ENCODE data around the gene PP2D1.
A peak's percentile ranks its signal among the peaks of the same experiment; 100 is the strongest.
"Not testable (repeated sequence)": the region's sequence is repeated elsewhere in the genome, so short reads cannot be mapped to it uniquely, and the experiment has no call there.

The PP2D1 gene

GRCh38 chr3:20012164-20012563 lies at the start of gene PP2D1:
PP2D1 (minus strand) TSS chr3:20012264; CDS start chr3:20012072, 192 bp downstream.
- DNase-seq = no peak

- DNase-seq = no peak
Observed at GRCh38 chr3:20060974-20061685, 49.1 kb upstream of the PP2D1 start.

- DNase-seq = no peak
Observed at GRCh38 chr3:20059929-20060328, 47.9 kb upstream of the PP2D1 start.

DNA sequence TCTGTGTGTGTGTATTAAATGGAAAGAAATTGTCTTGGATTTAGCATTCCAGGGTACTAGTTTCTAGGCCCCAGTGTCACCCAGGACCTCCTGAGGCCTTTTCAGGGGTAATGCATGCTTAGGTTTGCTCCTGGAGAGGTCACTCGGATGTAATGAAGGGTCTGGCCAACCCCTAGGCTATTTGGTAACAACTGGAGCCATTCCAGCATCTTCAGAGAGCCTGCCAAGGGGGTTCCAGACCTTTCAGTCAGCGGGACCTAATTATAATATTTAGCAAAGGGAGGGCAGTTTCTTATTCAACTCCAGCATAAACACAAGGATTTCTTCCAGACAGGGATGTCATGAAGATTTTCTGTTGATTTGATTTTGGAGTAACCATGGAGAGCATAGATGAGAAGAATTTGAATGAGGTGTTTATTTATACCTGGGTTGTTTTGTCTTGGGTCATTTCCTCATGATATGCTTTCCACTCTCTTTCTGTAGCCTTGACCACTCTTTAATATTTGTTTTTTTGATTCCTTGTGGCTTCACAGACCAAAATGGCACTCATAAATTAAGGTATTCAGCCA lies 45.6 kb upstream of the PP2D1 start:
- DNase-seq = no peak

DNA sequence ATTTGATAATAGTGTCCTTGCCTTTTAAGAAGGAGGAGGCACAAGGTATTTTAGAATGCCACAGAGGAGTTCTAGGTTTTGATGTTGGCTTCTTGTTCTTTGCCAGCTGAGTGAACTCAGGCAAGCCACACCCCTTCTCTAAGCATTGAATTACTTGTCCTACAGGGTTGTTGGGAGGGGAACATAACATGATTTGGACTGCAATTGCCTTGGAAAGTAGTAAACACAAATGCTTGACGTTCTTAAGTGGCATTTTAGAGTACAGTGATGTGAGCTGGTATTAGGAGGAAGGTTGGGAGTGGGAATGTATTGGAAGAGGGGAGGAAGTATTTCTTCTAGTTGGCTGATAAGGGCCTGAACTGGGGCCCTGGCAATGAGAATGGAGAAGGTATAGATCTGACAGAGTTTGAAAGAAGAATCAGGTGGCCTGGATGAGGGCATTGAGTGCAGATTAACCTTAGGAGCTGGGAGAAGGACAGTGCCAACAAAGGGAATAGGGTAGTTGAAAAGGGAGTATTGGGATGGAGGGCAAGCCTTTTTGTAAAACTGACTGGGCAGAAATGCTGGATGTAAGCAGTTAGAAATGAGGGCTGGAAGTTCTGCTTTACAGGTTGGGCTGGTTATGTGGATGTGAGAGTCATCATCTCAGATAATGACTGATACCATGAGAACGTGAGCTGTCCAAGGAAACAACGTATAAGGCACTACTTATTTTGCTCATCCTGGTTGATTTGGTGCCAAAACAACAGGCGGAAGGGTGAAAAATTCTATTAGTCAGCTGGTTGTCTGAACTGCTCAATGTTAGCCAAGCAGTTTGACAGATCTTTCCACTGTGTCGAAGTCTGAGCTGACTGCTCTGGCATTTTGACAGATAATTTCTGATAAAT lies 44.9 kb upstream of the PP2D1 start:
- DNase-seq = no peak

DNA sequence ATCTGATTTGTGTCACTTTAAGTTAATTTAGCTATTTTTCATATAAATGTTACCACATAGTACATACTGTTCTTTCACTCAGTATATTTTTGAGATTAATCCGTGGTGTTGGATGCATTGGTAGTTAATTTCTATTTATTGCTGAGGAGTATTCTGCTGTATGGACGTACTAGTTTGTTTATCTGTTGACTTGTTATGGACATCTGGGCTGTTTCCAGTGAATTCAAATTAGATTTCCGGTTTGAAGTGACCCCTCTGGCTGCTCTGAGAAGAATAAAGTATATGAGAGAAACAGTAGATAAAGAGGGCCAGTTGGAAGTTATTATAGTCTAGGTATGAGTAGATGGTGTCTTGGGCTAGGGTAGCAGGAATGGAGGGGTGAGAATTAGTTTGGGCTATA lies 43.8 kb upstream of the PP2D1 start:
- DNase-seq = no peak

DNA sequence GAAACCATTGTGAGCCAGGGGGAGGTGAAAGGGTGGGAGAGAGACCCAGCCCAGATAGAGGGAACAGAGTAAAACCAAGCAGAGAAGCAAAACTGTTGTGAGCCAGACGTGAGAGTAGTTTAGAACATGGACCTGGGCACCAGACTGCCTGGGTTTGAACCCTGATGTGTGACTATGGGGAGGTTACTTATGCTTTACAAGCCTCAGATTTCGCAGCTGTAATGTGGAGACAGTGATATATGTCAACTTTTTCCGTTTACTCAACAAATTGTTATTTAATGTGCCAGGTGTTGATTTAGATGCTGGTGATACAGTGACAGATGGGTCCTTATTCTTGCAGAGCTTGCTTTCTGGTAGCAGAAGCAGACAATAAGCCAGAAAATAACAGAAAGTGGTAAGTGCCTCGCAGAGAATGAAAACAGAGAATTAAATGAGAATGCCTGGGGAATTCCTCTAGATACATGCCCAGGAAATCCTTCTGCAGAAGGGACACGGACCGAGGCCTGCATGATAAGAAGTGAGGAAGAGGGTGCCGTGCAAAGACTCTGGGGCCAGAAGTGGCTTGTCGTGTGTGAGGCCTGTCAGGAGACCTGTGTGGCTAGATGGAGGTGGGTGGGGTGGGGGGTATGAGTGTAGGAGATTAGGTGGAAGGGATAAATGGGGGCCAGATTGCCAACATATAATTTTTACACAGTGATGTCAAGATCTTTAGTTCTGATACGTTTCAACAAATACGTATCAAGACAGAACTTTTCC lies 43.1 kb upstream of the PP2D1 start:
- peak in 1 of 2 experiments; percentile 16 for DNase-seq

DNA sequence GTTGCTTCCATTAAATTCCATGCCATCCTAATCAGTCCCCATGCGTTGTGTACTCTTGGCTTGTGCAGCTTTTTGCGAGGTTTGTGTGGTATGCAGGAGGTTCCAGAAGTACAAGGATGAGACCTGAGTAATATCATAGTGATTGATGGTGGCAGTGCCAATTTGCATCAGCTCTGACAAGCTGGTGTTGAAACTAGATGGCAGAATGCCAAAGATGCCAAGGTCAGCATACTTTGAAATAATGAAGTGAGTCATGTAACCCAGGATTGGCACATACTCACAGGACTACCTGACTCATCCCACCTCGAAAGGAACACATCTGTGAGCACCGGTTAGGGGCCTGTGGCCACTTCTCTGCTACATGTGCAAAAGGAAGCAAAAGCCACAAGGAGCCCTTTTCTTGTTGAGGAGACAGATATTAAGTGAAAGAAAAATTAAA lies 42.5 kb upstream of the PP2D1 start:
- peak; percentile 83 to 87 for DNase-seq

DNA sequence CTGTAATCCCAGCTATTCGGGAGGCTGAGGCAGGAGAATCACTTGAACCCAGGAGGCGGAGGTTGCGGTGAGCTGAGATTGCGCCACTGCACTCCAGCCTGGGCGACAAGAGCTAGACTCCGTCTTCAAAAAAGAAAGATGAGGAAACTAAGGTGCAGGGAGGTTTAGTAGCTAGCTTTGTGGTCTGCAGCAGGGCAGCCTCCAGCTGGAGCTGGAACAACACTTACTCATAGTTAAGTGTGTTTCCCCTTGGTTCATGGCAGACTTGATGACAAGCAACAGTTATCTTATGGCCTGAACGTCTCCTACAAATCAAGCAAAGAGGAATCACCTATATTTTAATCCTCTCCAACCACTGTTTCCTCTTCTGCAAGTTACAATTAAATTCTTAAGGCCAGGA lies 40.8 kb upstream of the PP2D1 start:
- DNase-seq = no peak

- no peak for DNase-seq
Observed at GRCh38 chr3:20051123-20051806, 39.2 kb upstream of the PP2D1 start.

DNA sequence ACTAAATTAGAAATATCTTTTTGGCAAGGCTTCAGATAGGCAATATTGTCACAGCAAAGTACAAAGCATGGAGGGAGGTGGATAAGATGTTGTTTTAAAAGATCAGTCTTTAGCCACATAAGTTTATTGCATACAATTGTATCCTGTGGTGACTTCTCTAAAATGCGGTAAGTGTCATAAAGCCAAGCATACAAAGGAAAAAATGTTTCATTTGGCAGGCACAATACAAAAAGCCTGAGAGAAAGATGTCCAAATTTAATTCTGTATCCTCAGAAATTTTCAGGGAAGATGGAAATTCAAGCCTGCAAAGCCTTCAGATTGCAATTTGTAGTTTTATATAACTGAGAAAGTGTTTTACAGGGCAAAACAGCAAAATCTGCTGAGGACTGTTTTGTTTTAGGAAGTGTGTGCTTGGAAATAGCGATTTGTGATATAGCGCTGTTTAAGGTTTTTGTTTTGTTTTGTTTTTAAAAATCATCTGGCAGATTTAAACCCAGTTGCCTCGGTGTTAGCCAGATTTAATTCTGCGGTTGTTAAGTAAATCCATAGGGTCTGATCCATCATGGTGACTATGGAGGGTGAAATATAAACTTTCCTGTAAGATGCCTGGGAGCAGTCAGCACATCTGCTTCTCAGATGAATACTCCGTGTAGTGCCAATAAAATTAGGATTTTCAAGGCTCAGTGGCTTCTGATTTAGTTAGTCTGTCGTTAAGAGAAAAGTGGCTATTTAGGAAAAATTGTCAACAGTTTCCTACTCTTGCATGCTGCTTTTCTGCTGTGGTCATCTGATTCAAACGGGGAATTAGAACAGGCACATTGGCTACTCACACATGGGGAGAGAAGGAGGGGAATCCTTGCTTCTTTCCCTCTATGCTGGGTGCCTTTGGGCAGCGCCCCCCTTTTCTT lies 36.2 kb upstream of the PP2D1 start:
- DNase-seq = no peak

- DNase-seq = no peak
Observed at GRCh38 chr3:20047341-20047779, 35.3 kb upstream of the PP2D1 start.

DNA sequence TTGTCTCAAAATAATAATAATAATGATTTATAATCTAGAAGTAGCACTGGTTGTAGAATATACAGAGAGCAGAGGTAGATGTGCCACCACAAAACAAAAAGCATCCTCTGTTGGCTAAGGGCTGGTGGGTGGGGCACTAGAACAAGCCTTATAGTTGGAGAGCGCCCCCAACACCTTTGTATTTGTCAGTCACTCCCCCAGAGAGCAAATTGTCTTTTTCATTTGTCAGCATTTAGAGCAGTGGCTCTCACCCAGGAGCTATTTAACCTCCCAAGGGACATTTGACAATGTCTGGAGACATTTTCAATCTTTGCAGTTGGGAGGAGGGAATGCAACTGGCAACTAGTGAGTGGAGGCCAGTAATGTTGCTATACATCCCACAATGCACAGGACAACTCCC lies 34.5 kb upstream of the PP2D1 start:
- DNase-seq = no peak

GRCh38 chr3:20045141-20045540 lies 33.1 kb upstream of the PP2D1 start:
- DNase-seq = not testable (repeated sequence)

- DNase-seq = no peak
Observed at GRCh38 chr3:20043825-20044224, 31.8 kb upstream of the PP2D1 start.

DNA sequence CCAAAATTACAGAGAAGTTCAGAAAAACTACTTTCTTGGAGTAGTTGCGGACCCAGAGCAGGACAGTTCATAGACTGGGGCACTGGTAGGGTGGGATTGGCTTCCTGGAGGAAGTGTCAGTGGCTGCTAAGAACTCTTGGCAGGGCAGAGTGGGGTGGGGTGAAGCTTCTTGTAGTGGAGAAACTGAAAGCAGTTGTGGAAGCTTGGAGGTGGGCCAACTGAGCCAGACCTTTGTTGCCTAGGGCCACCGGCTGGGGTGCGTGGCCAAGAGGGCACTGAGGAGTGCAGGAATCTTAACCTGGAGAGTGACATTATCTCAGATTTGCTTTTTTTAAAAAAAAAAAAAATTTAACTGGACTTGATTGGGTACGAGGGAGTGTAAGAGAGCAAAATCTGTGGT lies 31.3 kb upstream of the PP2D1 start:
- no peak for DNase-seq

DNA sequence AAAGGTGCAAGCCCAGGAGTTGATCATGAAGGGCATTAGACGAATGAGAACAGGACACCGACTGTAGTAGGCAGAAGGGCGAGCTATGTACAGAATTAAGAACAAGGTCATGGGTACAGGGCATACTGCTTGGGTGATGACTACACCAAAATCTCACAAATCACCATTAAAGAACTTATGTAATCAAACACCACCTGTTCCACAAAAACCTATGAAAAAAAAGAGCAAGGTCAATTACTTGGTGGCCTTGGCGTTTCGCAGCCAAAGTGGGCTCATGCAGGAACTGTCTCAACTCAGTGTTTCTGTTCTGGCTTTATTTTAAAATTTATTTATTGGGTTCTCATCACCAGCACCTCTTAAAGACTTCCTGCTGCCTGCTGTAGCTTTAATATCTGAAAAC lies 30.3 kb upstream of the PP2D1 start:
- DNase-seq = no peak

DNA sequence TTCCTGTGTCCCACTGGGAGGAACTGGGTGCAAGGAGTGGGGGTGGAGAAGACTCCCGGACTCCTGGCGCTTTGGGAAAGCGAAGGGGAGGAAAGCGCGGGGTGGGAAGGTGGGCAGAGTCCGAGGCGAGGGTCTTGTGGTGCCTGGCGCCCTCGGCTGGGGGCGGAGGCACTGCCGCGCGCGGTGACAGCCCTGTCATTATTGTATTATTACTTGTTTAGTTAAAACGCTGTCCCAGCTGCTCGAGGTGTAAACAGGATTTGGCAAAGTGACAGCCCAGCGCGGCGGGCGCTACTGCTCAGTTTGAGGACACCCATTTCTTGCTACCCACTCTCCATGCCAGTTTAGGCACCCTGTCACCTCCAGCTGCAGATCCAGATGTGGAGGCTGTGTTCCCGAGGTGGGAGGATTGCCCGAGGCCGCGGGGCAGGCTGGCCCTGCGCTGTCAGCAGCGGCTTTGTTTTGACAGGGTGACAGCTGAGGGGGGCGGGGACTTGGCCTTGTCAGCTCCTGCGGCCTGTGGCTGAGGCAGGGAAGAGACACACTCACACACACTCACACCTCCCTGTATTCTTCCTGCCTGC lies 29.2 kb upstream of the PP2D1 start:
- DNase-seq = peak; percentile 69 to 84

DNA sequence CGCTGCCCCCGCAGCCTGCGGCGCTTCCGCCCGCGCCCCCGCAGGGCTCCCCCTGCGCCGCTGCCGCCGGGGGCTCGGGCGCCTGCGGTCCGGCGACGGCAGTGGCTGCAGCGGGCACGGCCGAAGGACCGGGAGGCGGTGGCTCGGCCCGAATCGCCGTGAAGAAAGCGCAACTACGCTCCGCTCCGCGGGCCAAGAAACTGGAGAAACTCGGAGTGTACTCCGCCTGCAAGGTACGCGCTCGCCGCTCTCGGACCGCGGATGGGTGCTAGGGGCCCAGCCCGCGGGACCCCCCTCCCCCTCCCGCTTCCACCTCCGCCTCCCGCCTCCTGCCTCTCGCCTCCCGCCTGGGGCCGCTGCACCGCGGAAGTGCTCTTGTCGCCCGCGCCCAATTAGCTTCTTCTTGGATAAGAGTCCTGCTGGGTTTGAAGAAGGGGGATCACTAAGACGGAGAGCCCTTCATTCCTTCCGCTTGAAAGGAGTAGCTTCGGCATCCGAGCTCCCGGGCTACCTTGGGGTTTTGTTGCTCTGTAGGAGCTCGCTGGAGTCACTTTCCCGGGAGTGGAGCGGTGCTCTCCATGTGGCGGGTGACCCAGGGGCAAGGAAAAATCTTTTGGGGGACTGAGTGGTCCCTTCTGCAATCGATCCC lies 28.6 kb upstream of the PP2D1 start:
- peak; percentile 55 to 90 for DNase-seq

Data from NCI-H526 (cell line).